Ishikawa (cell line): ENCODE results near the gene OR2C1.

Experiments
- EGR1 ChIP-seq: IDR thresholded peaks from 2 replicates; pipeline ENCODE4 v1.6.1; 2012
- EP300 ChIP-seq: IDR thresholded peaks from 2 replicates; pipeline ENCODE4 v1.6.1; 2012; ENCODE audit warnings: borderline replicate concordance
- FOXM1 ChIP-seq: IDR thresholded peaks from 2 replicates; pipeline ENCODE4 v1.6.1; 2012; ENCODE audit warnings: low read depth, borderline replicate concordance
- NFIC ChIP-seq: IDR thresholded peaks from 2 replicates; pipeline ENCODE4 v1.6.1; 2012
- TAF1 ChIP-seq: IDR thresholded peaks from 2 replicates; pipeline ENCODE4 v1.6.1; 2012; ENCODE audit warnings: low read depth, mild to moderate bottlenecking
- TCF12 ChIP-seq: IDR thresholded peaks from 2 replicates; pipeline ENCODE4 v1.6.1; 2012; ENCODE audit warnings: low read depth
- YY1 ChIP-seq: IDR thresholded peaks from 2 replicates; pipeline ENCODE4 v1.6.1; 2012; ENCODE audit warnings: low read depth

DNA sequence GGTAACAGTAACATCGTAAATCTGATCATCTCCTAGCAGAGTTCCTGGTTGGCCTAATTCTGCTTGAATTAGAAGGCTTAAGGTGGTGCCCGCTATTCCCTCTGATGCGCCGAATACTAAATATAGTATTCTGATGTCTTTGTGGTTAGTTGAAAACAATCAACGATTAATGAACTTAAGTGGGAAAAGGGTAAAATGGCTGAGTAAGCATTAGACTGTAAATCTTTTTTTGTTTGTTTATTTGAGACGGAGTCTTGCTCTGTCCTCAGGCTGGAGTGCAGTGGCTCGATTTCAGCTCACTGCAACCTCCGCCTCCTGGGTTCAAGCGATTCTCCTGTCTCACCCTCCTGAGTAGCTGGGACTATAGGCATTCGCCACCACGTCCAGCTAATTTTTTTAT lies 13.4 kb downstream of the OR2C1 start:
- no peak for TF ChIP-seq EP300
- no peak for TF ChIP-seq FOXM1
- TF ChIP-seq NFIC: no peak
- no peak for TF ChIP-seq TAF1
- no peak for TF ChIP-seq EGR1
- TF ChIP-seq TCF12: no peak
- no peak for TF ChIP-seq YY1
